SK-N-SH treated with all-trans-retinoic acid at 6 μM for 48 hours (cell line): Measurements from ENCODE around the gene RELL1.

Experiments
- ARNTL ChIP-seq: fragments of 450-650 bp; formaldehyde crosslinking; IDR thresholded peaks from 2 replicates; pipeline ENCODE4 v1.5.0; 2020; ENCODE audit warnings: low read depth, mild to moderate bottlenecking, moderate library complexity, borderline replicate concordance
- BACH2 ChIP-seq: fragments of 250-450 bp; sonication (Bioruptor Pico); IDR thresholded peaks from 2 replicates; pipeline ENCODE4 v1.9.0; 2021; ENCODE audit warnings: mild to moderate bottlenecking, borderline replicate concordance
- ESRRG ChIP-seq: fragments of 250-450 bp; sonication (Bioruptor Pico); IDR thresholded peaks from 2 replicates; pipeline ENCODE4 v1.6.1; 2021; ENCODE audit warnings: mild to moderate bottlenecking
- GLIS3 ChIP-seq: fragments of 250-450 bp; sonication (Bioruptor Pico); IDR thresholded peaks from 2 replicates; pipeline ENCODE4 v1.5.0; 2020; ENCODE audit warnings: mild to moderate bottlenecking, moderate library complexity
- RARB ChIP-seq: fragments of 250-450 bp; sonication (Bioruptor Pico); IDR thresholded peaks from 2 replicates; pipeline ENCODE4 v1.8.0; 2021; ENCODE audit warnings: mild to moderate bottlenecking, moderate library complexity
- TOX ChIP-seq: fragments of 250-450 bp; sonication (Bioruptor Pico); IDR thresholded peaks from 2 replicates; pipeline ENCODE4 v1.8.0; 2021; ENCODE audit warnings: mild to moderate bottlenecking, moderate library complexity, borderline replicate concordance
- ZC3H10 ChIP-seq: fragments of 250-450 bp; sonication (Bioruptor Pico); IDR thresholded peaks from 2 replicates; pipeline ENCODE4 v1.5.1; 2021; ENCODE audit warnings: mild to moderate bottlenecking, moderate library complexity
- ZFP3 ChIP-seq: fragments of 250-450 bp; sonication (Bioruptor Pico); IDR thresholded peaks from 2 replicates; pipeline ENCODE4 v1.5.0; 2020; ENCODE audit warnings: mild to moderate bottlenecking, moderate library complexity
- ZFP30 ChIP-seq: fragments of 450-650 bp; formaldehyde crosslinking; IDR thresholded peaks from 2 replicates; pipeline ENCODE4 v1.5.0; 2022; ENCODE audit warnings: mild to moderate bottlenecking, moderate library complexity
- ZNF70 ChIP-seq: fragments of 450-650 bp; formaldehyde crosslinking; IDR thresholded peaks from 2 replicates; pipeline ENCODE4 v1.5.0; 2020; ENCODE audit warnings: mild to moderate bottlenecking, moderate library complexity
- ZNF8 ChIP-seq: fragments of 450-650 bp; formaldehyde crosslinking; IDR thresholded peaks from 2 replicates; pipeline ENCODE4 v1.5.0; 2020; ENCODE audit warnings: mild to moderate bottlenecking, moderate library complexity
- TF ChIP-seq, protein P1 (sequence below): fragments of 250-450 bp; sonication (Bioruptor Pico); IDR thresholded peaks from 2 replicates; pipeline ENCODE4 v1.8.0; 2020; ENCODE audit warnings: mild to moderate bottlenecking, moderate library complexity, borderline replicate concordance
- TF ChIP-seq, protein P2 (sequence below): fragments of 250-450 bp; sonication (Bioruptor Pico); IDR thresholded peaks from 2 replicates; pipeline ENCODE4 v1.5.1; 2021; ENCODE audit warnings: mild to moderate bottlenecking, moderate library complexity
- TF ChIP-seq, protein P3 (sequence below): fragments of 250-450 bp; sonication (Bioruptor Pico); IDR thresholded peaks from 2 replicates; pipeline ENCODE4 v1.5.0; 2020; ENCODE audit warnings: mild to moderate bottlenecking, moderate library complexity

DNA sequence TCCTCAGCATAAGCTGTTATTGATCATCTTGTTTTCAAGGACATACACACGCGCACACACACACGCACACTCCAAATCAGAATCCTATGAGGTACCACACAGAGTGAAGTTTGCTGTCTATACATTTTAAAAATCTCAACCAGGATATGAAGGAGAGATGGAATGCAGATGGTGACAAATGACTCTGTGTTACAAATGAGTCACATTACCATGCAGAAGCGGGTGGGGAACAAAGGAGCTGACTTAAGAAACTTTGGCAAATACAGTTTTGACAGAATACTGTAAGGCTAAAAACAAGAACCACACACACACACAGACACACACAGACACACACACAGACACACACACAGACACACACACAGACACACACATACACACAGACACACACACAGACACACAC lies 81.7 kb downstream of the RELL1 start:
- TF ChIP-seq, protein P1, sequence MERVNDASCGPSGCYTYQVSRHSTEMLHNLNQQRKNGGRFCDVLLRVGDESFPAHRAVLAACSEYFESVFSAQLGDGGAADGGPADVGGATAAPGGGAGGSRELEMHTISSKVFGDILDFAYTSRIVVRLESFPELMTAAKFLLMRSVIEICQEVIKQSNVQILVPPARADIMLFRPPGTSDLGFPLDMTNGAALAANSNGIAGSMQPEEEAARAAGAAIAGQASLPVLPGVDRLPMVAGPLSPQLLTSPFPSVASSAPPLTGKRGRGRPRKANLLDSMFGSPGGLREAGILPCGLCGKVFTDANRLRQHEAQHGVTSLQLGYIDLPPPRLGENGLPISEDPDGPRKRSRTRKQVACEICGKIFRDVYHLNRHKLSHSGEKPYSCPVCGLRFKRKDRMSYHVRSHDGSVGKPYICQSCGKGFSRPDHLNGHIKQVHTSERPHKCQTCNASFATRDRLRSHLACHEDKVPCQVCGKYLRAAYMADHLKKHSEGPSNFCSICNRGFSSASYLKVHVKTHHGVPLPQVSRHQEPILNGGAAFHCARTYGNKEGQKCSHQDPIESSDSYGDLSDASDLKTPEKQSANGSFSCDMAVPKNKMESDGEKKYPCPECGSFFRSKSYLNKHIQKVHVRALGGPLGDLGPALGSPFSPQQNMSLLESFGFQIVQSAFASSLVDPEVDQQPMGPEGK (CRISPR knock-in tag), result no peak
- TF ChIP-seq ZFP3 (CRISPR knock-in tag), result no peak
- TF ChIP-seq ZFP30 (CRISPR knock-in tag), result no peak
- TF ChIP-seq ZC3H10 (CRISPR knock-in tag), result no peak
- no peak for TF ChIP-seq ZNF8 (CRISPR knock-in tag)
- no peak for TF ChIP-seq TOX (CRISPR knock-in tag)
- TF ChIP-seq GLIS3 (CRISPR knock-in tag), result no peak
- no peak for TF ChIP-seq RARB (CRISPR knock-in tag)
- TF ChIP-seq BACH2, result no peak
- TF ChIP-seq ZNF70 (CRISPR knock-in tag), result no peak
- TF ChIP-seq, protein P2, sequence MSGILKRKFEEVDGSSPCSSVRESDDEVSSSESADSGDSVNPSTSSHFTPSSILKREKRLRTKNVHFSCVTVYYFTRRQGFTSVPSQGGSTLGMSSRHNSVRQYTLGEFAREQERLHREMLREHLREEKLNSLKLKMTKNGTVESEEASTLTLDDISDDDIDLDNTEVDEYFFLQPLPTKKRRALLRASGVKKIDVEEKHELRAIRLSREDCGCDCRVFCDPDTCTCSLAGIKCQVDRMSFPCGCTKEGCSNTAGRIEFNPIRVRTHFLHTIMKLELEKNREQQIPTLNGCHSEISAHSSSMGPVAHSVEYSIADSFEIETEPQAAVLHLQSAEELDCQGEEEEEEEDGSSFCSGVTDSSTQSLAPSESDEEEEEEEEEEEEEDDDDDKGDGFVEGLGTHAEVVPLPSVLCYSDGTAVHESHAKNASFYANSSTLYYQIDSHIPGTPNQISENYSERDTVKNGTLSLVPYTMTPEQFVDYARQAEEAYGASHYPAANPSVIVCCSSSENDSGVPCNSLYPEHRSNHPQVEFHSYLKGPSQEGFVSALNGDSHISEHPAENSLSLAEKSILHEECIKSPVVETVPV (CRISPR knock-in tag), result no peak
- TF ChIP-seq ESRRG (CRISPR knock-in tag), result no peak
- TF ChIP-seq, protein P3, sequence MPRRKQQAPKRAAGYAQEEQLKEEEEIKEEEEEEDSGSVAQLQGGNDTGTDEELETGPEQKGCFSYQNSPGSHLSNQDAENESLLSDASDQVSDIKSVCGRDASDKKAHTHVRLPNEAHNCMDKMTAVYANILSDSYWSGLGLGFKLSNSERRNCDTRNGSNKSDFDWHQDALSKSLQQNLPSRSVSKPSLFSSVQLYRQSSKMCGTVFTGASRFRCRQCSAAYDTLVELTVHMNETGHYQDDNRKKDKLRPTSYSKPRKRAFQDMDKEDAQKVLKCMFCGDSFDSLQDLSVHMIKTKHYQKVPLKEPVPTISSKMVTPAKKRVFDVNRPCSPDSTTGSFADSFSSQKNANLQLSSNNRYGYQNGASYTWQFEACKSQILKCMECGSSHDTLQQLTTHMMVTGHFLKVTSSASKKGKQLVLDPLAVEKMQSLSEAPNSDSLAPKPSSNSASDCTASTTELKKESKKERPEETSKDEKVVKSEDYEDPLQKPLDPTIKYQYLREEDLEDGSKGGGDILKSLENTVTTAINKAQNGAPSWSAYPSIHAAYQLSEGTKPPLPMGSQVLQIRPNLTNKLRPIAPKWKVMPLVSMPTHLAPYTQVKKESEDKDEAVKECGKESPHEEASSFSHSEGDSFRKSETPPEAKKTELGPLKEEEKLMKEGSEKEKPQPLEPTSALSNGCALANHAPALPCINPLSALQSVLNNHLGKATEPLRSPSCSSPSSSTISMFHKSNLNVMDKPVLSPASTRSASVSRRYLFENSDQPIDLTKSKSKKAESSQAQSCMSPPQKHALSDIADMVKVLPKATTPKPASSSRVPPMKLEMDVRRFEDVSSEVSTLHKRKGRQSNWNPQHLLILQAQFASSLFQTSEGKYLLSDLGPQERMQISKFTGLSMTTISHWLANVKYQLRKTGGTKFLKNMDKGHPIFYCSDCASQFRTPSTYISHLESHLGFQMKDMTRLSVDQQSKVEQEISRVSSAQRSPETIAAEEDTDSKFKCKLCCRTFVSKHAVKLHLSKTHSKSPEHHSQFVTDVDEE (CRISPR knock-in tag), result no peak
- no peak for TF ChIP-seq ARNTL
